GM19455 (cell line): ENCODE data around the gene FALEC.

Experiments
- ATAC-seq: cut with Tn5 transposase; IDR thresholded peaks from one replicate; pipeline ENCODE4 v1.9.1; 2021; ENCODE audit not compliant: unreplicated experiment

The FALEC gene

DNA sequence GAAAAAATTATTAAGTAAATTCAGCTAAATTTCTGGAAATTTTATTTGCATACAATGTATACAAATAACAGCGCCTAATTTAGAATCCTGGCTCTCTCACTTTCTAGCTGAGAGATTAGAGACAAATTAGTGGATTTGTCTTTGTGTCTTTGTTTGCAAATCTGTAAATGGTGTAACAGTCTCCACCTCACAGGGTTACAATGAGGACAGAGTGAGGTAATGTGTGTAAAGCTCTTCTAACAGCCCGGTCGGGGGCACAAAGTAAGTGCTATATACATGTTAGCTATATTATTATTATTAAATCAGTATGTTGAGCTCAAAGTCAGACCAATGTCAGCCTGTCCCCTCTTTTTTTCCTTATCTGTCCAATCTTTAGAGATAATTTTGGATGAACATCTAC is 28.7 kb downstream of the FALEC start:
- ATAC-seq = no peak

DNA sequence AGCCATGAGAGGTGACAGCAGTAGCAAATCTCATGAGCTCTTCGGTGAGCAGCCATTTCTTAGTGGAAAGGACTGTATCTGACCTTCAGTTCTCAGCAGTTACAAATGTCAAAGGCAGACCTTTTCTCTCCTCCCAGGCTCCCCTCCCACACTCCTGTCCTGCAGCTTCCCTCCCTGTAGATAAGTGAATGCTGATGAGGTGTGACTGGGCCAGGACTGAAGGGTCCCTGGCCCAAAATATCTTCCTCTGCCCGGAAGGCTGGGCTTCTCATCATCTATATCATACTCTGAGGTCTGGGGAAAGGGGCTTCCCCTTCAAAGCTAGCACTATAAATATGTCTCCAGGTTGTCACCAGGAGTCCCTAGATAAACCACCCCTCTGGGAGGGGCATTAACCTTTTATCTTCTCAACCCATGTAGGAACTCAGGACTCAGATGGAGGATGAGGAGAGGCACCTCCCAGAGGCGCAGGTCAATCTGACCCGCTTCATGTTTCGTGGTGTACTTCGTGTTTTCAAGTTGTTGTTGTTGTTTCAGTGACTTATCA is 30.0 kb downstream of the FALEC start:
- ATAC-seq = no peak

DNA sequence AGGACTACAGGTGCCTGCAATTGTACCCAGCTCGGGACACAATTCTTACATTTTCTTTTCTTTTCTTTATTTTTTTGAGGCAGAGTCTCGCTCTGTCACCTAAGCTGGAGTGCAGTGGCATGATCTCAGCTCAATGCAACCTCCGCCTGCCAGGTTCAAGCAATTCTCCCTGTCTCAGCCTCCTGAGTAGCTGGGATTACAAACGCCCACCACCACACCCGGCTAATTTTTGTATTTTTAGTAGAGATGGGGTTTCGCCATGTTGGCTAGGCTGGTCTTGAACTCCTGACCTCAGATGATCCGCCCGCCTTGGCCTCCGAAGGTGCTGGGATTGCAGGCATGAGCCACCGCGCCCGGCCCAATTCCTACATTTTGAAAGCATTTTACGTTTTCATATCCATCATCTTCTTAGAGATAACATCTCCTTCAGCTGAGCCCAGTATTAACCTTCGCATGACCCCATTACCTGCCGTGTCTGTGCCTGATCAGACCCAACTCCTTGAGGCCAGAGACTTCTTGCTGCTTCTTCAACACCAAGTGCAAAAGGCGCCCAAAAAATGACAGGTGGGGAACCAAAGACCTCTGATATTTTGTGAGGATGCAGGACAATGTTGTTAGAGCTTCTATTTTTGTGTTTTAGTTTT is 30.9 kb downstream of the FALEC start:
- no peak for ATAC-seq

DNA sequence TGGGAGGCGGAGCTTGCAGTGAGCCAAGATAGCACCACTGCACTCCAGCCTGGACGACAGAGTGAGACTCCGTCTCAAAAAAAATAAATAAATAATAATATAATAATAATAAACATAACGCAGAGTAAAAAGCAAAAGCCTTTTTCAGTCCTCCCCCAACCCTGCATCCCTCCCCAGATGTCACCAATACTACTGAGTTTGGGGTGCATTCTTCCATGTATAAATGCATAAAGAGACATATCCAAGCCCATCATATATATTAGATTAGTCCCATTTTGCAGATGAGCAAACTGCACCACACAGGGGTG is 32.7 kb downstream of the FALEC start:
- ATAC-seq = no peak

DNA sequence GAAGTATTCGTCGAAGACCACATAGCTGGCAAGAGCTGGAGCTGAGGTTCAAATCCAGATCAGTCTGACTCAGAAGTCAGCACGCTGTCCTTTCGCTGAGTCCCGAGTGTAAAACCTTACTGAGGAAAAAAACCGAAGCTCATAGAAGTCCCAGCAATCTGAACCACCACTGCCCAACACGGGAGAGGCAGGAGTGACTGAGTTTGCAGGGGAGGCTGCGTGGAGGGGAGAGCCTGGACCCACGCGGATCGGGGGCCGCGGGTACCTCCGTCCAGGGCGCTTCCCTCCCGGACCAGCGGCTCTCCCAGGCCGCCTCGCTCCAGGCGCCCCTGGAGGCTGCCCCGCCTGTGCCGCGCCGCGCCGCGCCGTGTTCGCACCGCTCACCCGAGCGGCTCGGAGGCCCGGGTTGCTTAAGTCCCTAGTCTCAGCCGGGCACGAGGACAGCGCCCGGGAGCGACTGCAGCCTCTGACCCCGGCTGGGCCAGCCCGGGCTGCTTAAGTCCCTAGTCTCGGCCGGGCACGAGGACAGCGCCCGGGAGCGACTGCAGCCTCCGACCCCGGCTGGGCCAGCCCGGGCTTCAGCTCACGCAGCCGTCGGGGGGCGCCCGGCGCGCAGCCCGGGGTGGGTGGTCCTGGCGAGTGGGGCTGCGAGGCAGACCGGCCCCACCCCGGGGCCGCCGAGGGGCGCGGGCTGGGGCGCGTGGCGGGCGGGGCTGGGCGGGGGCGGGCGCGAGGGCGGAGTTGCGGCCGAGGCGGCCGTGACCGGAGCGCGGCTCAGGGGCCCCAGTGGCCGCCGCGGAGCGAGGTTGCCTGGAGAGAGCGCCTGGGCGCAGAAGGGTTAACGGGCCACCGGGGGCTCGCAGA is 33.3 kb downstream of the FALEC start, which contains the start of gene ADAMTSL4:
Gene ADAMTSL4 (plus strand): TSS at position 777 of the 864 bp plus-strand sequence. CDS start 2,881 bp downstream, outside the sequence.
- ATAC-seq = no peak

DNA sequence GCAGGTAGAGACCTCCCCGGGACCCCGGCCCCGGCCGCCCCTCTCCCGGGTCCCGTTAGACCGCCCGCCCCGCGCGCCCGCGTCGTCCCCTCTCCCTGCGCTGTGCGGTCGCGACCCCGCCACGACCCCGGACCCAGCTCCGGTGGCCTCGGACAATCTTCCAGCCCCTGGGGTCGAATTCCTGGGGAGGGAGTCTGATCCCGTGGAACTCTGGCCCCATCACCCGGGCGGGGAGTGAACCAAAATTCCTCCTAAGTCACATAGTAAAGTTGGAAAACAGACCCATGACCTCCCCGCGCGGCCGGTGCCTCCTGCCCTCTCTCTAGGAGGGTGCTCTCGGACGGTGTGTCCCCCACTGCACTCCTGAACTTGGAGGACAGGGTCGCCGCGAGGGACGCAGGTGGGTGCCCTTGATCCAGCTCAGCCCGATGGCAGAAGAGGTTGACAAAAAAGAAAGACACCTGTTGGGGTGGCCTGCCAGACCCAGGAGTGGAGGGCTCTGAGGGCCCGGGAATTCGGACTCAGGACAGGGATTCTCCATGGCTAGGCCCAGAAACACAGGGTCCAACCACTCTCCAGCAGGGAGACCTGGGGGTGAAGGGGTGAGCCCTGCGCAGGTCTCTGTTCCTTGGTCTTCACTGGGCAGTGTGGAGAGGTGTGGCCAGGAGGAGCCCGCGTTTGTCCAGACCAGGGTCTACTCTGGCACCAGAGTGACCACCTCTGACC is 34.1 kb downstream of the FALEC start:
- no peak for ATAC-seq

DNA sequence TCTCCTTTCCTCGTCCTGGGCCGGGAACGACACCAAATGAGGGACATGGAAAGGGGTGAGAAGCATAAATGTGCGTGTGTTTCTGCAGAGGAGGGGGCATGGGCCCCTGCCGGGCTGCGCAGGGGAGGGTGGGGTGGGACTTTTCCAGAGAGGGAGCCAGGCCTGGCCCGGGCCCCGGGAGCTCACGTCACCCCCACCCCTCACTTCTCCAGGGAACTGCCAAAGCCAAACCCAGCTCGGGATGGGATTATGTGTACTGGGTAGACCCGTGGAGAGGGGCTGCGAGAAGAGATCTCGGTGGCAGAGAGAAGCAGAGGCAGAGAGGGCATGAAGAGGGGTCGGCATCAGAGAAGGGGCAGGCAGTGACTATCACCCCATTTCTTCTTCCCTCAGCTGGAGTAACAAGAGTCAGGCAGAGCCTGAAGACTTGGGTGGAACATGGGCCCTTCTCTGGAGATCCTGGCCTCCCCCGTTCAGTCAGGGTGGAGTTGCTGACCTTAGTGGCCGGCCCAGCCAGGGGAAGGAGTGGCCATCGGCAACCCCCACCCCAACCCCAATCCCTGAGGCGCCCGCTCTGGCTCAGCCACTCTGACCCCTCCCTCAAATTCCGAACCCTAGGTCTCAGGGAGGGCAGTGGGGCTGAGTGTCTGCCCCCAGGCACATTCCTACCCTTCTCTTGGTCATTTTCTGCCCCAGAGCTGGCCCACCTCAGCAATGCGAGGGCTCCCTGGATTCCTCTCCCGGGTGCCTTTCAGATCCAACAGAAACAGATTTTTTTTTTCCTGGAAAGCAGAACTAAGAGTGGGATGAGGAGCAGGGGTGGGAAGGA is 34.9 kb downstream of the FALEC start:
- no peak for ATAC-seq

DNA sequence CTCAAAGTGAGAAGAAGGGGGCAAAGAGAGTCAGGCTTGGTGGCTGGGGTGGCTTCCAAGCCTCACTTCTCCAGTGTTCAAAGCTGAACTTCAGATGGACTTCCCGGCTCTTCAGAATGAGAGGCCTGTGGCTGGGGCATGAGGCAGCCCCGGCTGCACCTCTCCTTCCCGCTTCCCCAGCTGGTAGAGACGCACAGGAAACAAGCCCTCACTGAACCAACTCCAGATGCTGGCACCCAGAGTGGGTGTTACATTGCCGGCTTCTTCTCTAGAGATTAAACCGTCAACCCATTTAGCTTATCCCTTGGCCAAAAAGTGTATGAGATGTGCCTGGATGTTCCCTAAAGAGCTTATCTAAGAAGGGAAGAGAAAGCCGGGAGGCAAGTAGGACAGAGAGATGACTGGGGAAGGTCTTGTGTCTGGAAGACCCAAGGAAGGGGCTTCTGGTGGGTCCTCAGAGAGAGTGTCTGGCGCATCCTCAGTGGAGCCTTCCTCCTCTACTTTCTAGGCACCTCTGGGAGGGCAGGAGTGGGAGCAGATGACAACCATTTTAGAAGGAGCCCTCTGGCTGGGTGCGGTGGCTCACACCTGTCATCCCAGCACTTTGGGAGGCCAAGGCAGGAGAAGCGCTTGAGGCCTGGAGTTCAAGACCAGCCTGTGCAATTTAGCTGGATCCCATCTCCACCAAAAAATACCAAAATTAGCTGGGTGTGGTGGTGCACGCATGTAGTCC is 35.7 kb downstream of the FALEC start:
- ATAC-seq = no peak

DNA sequence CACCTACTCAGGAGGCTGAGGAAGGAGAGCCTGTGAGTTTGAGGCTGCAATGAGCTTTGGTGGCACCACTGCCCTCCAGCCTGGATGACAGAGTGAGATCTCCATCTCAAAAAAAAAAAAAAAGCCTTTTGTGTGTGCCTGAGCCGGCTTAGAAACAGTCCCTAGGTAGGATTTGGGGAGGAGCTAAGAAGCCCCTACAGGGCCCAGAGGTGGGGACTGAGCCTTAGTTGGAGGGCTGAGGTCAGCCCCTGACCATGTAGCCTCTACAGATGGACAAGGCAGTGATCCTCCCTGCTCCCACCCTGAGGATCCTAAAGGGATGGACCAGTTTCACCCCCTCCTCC is 36.2 kb downstream of the FALEC start:
- no peak for ATAC-seq

DNA sequence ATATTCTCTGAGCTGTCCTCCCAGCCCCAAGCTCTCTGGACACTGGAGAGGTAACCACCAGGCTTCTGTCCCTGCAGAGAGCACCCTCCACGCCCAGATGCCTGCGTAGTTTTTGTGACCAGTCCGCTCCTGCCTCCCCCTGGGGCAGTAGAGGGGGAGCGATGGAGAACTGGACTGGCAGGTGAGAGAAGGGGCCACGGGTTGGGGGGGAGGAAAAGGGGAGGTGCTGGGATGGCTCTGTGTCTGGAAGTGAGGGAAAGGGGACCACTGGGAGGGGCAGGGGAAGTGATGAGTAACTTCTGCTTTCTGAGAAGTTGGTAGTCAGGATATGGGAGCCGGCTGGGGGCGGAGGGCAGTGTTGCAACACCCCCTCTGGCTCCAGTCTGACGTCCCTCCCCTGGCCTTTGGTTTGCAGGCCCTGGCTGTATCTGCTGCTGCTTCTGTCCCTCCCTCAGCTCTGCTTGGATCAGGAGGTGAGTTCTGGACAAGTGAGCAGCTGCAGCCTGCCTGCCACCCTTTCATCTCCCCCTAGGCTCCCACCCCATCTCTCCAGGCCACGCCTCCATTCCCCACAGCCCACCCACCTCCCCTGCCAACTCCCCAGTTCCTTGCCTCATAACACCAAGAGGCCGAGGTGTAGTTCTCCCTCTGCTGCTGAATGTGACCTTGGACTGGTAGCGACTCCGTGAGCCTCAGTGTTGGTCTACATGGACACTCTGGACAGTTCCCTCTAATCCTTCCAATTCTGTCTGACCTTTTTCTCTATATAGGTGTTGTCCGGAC is 36.8 kb downstream of the FALEC start:
- ATAC-seq = no peak

DNA sequence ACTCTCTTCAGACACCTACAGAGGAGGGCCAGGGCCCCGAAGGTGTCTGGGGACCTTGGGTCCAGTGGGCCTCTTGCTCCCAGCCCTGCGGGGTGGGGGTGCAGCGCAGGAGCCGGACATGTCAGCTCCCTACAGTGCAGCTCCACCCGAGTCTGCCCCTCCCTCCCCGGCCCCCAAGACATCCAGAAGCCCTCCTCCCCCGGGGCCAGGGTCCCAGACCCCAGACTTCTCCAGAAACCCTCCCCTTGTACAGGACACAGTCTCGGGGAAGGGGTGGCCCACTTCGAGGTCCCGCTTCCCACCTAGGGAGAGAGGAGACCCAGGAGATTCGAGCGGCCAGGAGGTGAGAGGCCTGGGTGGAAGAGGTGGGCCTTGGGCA is 37.3 kb downstream of the FALEC start:
- ATAC-seq = no peak

DNA sequence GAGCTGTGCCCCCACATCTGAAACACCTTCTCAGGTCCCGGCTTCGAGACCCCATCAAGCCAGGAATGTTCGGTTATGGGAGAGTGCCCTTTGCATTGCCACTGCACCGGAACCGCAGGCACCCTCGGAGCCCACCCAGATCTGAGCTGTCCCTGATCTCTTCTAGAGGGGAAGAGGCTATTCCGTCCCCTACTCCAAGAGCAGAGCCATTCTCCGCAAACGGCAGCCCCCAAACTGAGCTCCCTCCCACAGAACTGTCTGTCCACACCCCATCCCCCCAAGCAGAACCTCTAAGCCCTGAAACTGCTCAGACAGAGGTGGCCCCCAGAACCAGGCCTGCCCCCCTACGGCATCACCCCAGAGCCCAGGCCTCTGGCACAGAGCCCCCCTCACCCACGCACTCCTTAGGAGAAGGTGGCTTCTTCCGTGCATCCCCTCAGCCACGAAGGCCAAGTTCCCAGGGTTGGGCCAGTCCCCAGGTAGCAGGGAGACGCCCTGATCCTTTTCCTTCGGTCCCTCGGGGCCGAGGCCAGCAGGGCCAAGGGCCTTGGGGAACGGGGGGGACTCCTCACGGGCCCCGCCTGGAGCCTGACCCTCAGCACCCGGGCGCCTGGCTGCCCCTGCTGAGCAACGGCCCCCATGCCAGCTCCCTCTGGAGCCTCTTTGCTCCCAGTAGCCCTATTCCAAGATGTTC is 38.0 kb downstream of the FALEC start:
- no peak for ATAC-seq

DNA sequence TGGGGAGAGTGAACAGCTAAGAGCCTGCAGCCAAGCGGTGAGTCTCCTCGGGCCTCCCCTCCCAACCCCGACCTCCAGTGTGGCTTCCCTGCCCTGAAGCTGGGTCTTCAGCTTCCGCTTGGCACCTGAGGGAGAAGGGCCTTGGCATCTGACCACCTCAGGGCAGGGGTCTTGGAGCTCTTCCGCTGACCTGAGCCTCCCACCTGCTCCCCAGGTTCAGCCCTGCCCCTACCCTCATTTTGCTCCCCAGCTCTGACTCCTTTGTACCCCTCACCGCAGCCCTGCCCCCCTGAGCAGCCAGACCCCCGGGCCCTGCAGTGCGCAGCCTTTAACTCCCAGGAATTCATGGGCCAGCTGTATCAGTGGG is 38.5 kb downstream of the FALEC start:
- ATAC-seq = no peak

DNA sequence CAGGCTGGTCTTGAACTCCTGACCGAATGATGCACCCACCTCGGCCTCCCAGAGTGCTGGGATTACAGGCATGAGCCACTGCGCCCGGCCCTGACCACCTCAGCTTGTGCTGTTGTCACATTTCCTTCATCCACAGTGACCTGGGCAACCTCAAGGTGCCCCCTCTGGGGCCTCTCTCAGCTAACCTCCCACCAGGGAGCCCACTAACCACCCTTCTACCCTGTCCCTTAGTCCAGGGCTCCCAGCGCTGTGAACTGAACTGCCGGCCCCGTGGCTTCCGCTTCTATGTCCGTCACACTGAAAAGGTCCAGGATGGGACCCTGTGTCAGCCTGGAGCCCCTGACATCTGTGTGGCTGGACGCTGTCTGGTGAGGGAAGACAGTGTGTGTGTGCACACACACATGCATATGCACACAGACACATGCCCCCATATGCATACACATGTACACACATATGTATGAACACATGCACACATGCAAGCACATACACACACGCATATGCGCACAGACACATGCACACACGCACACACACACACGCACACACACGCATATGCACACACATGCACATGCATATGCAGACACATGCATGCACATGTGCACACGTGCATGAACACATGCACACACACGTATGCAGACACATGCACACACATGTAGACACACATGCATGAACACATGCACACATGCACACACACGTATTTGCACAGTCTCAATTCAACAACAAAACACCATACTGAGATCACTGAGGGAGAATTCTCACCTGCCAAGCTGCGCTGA is 39.8 kb downstream of the FALEC start:
- no peak for ATAC-seq

DNA sequence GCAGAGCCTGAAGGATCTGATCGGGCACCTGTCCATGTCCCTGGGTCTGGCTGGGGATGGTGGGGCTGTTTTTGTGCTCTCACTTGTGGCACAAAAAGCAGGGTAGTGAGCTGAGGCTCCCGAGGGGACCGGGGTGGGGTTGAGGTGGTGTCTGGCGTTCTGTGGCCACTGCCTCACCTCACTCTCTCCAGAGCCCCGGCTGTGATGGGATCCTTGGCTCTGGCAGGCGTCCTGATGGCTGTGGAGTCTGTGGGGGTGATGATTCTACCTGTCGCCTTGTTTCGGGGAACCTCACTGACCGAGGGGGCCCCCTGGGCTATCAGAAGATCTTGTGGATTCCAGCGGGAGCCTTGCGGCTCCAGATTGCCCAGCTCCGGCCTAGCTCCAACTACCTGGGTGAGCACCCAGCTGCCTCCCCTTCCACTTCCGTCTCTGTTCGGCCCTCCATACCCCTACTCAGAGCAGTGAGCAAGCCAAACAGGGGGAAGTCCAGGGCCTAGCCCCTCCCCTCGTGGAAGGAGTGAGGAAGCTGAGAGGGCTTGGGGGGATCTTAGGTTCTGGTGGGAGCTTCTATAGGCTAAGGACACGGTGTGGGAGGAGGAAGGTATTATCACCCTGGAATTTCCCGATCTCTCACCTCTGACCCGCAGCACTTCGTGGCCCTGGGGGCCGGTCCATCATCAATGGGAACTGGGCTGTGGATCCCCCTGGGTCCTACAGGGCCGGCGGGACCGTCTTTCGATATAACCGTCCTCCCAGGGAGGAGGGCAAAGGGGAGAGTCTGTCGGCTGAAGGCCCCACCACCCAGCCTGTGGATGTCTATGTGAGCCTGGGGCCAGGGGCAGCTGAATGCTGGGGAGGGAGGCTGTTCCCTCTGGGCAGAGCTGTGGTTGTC is 40.7 kb downstream of the FALEC start:
- ATAC-seq = no peak

DNA sequence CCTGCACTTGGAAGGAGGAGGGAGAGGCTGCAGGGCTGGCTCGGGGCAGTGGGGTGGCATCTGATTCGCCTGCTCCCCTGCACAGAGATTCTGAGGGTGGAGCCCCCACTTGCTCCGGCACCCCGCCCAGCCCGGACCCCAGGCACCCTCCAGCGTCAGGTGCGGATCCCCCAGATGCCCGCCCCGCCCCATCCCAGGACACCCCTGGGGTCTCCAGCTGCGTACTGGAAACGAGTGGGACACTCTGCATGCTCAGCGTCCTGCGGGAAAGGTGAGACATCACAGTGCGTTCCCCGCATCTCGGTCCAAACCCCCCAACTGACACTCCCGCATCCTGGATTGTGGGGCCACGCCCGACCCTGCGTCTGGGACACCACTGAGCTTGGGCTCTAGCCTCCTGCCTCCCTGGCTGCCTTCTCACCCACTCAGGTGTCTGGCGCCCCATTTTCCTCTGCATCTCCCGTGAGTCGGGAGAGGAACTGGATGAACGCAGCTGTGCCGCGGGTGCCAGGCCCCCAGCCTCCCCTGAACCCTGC is 41.6 kb downstream of the FALEC start:
- no peak for ATAC-seq

DNA sequence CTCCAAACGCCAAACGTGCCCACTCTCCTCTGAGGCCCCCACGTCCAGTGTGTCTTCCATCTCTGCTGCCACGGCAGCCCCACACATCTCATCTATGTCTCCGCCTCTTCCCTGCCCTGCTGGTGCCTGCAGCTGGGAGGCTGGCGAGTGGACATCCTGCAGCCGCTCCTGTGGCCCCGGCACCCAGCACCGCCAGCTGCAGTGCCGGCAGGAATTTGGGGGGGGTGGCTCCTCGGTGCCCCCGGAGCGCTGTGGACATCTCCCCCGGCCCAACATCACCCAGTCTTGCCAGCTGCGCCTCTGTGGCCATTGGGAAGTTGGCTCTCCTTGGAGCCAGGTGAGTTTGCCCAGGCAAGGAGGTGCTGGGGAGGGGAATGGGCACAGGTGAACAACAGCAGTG is 42.3 kb downstream of the FALEC start:
- ATAC-seq = no peak
